Measurements from ENCODE around the gene ANO8. TPM values are rescaled to one million over a fixed set of nuclear protein-coding genes. Genes with fewer than 3 reads are reported as not detected.

The ANO8 gene
- total RNA-seq, 1 experiment from 2014 or later = 21.9 TPM

GRCh38 chr19:17322854-17323253, 11.8 kb downstream of the ANO8 start:
- Histone ChIP-seq H3K27ac (ENCODE audit: insufficient read length, low read depth, low read length) (no peak overlapping the region), H3K9ac (ENCODE audit: extremely low read depth, insufficient read length, low read length) (no peak overlapping the region)

More at GRCh38 chr19:17322854-17323253, 11.8 kb downstream of the ANO8 start:
- Histone ChIP-seq H3K79me1 (ENCODE audit: insufficient read depth, low read depth, low read length, poor library complexity, severe bottlenecking) (no peaks in the 10 kb centered on the region), H3T11ph (ENCODE audit: low read length) (no peak overlapping the region), H2BK12ac (ENCODE audit: insufficient read length, low read depth, low read length) (no peak overlapping the region), H3K18ac (ENCODE audit: insufficient read length, low read depth, low read length) (no peak overlapping the region), H3K23me2 (ENCODE audit: insufficient read length, low read depth, low read length, poor library complexity, severe bottlenecking) (peaks cover 5% of the 10 kb centered on the region), H4K20me1 (ENCODE audit: control insufficient read depth, insufficient read depth, insufficient read length) (no peaks in the 10 kb centered on the region), H2AK5ac (ENCODE audit: insufficient read length, low read length) (no peak overlapping the region), H3K79me2 (ENCODE audit: insufficient read depth, low read length) (no peaks in the 10 kb centered on the region), H2AFZ (ENCODE audit: low read length) (no peak overlapping the region), H2BK5ac (ENCODE audit: insufficient read length, low read length) (no peak overlapping the region), H3K14ac (ENCODE audit: insufficient read depth, low read length) (no peak overlapping the region), H3K9me3 (ENCODE audit: control insufficient read depth, low read depth, low read length) (no peaks in the 10 kb centered on the region), H3K56ac (ENCODE audit: insufficient read length, low read depth, low read length) (no peak overlapping the region), H3K4ac (ENCODE audit: low read depth, low read length) (no peak overlapping the region), H3K4me1 (ENCODE audit: insufficient read depth, low read length) (no peaks in the 10 kb centered on the region), H2BK120ac (ENCODE audit: low read depth, low read length, poor library complexity, severe bottlenecking) (no peak overlapping the region), H3K27me3 (ENCODE audit: insufficient read depth, low read length) (no peaks in the 10 kb centered on the region), H4K91ac (ENCODE audit: insufficient read length, low read depth, low read length) (no peak overlapping the region), H2BK15ac (ENCODE audit: low read depth, low read length) (no peak overlapping the region), H4K5ac (ENCODE audit: insufficient read length, low read depth, low read length) (no peak overlapping the region), H3K23ac (ENCODE audit: insufficient read length, low read depth, low read length) (no peak overlapping the region), H4K8ac (replicated peaks; ENCODE audit: insufficient read length, low read depth, low read length) (no peak overlapping the region), H2BK20ac (ENCODE audit: low read depth, low read length, poor library complexity, severe bottlenecking) (no peak overlapping the region), H3K4me2 (ENCODE audit: insufficient read depth, insufficient read length, low read length) (no peak overlapping the region)
- DNase-seq = no peak
- no peak for TF ChIP-seq CTCF (conservative IDR thresholded peaks at IDR 0.05)
- Mint-ChIP-seq H3K27me3 (ENCODE audit: low read depth) (peaks cover 2% of the 10 kb centered on the region; the same call in 1 of the 2 replicates), H3K4me3 (peak overlapping the region in 1 of 2 experiments; percentile 23; a peak in 1 of 5 replicates), H3K9me3 (no peaks in the 10 kb centered on the region), H3K27ac (peak overlapping the region in 2 of 3 experiments; percentile 87 to 90; a peak in 4 of 7 replicates), H3K4me1 (peaks cover 6 to 15% of the 10 kb centered on the region in 2 experiments), H3K36me3 (ENCODE audit: insufficient read depth in 1 of 3, low read depth in 3 of 3) (peaks cover 14 to 50% (median 28%) of the 10 kb centered on the region in 3 experiments)
- no CpG with 5 or more reads among the region's 10 CpGs for WGBS (ENCODE audit: extremely low coverage, insufficient read length, low lambda C conversion rate)
